ENCODE measurements around the gene NAGS. TPM values are rescaled to one million over a fixed set of nuclear protein-coding genes. Genes with fewer than 3 reads are reported as not detected.
A peak's percentile ranks its signal among the peaks of the same experiment; 100 is the strongest.

NAGS gene
- total RNA-seq, 2 donors from 2014 or later, result 0.92 TPM; not detected in 1

DNA sequence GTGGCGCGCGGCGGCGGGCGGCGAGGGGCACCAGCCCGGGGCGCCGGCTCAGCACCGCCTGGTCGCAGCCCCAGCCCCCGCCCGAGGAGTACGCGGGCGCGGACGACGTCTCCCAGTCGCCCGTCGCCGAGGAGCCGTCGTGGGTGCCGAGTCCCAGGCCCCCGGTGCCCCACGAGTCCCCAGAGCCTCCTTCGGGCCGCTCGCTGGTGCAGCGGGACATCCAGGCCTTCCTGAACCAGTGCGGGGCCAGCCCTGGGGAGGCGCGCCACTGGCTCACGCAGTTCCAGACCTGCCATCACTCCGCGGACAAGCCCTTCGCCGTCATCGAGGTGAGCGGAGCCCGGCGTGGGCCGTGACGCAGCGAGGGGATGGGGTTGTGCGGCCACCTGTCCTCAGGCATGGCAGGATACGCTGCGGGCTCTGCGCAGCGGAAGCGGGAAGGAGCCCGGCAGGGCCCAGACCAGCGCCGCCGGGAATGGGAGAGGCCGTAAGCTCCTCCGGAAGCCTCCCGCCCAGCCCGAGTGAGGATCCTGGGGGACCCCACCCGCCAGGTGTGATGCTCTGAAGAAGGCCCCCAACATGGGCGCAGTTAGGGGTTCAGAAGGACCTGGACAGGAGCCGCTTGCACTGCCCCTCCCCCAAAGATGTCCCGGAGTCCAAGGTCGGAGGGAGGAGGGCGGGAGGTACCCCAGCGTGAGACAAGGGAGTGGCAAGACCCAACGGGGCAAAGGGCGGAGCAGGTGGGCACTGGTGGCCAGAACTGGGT lies 522 bp downstream of the NAGS start:
- H3K9me3 ChIP-seq, result no peaks in the 10 kb centered on the region
- ATAC-seq (ENCODE audit: insufficient number of reproducible peaks, low FRiP score, low read depth) (no peak), DNase-seq (ENCODE audit: low spot score) (no peak)
- H3K27me3 ChIP-seq (replicated peaks; ENCODE audit: insufficient read depth), result peaks cover 5% of the 10 kb centered on the region
- TF ChIP-seq, protein P1, sequence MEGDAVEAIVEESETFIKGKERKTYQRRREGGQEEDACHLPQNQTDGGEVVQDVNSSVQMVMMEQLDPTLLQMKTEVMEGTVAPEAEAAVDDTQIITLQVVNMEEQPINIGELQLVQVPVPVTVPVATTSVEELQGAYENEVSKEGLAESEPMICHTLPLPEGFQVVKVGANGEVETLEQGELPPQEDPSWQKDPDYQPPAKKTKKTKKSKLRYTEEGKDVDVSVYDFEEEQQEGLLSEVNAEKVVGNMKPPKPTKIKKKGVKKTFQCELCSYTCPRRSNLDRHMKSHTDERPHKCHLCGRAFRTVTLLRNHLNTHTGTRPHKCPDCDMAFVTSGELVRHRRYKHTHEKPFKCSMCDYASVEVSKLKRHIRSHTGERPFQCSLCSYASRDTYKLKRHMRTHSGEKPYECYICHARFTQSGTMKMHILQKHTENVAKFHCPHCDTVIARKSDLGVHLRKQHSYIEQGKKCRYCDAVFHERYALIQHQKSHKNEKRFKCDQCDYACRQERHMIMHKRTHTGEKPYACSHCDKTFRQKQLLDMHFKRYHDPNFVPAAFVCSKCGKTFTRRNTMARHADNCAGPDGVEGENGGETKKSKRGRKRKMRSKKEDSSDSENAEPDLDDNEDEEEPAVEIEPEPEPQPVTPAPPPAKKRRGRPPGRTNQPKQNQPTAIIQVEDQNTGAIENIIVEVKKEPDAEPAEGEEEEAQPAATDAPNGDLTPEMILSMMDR (IDR thresholded peaks at IDR 0.05), result no peak
- no peaks in the 10 kb centered on the region for H3K36me3 ChIP-seq
- peak overlapping the region; percentile 90 for H3K4me3 ChIP-seq
- peaks cover 26 to 38% of the 10 kb centered on the region in 2 donors for H3K4me1 ChIP-seq (ENCODE audit: control insufficient read depth in 1 of 2, low read depth in 2 of 2)
- no peak overlapping the region for H3K27ac ChIP-seq

DNA sequence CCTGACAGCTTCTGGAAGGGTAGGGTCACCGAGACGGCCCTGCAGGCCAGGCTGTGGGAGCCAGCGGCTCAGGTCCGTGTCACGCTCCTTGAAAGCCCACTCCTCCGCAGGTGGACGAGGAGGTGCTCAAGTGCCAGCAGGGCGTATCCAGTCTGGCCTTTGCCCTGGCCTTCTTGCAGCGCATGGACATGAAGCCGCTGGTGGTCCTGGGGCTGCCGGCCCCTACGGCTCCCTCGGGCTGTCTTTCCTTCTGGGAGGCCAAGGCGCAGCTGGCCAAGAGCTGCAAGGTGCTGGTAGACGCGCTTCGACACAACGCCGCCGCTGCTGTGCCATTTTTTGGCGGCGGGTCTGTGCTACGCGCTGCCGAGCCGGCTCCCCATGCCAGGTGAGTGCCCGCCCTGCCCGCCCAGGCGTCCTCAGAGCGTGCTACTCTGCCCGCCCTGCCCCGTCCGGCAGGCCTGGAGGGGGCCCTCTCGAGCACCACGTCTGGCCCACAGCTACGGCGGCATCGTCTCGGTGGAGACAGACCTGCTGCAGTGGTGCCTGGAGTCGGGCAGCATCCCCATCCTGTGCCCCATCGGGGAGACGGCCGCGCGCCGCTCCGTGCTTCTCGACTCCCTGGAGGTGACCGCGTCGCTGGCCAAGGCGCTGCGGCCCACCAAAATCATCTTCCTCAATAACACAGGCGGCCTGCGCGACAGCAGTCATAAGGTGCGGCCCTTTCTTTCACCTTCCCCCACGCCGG lies 1.3 kb downstream of the NAGS start:
- TF ChIP-seq, protein P1 (IDR thresholded peaks at IDR 0.05), result no peak
- no peak for DNase-seq (ENCODE audit: low spot score)

GRCh38 chr17:44006272-44006597 lies 1.8 kb downstream of the NAGS start:
- peak overlapping the region in 1 of 2 donors; percentile 30 for H3K27ac ChIP-seq
- DNase-seq (ENCODE audit: low spot score), result no peak
- TF ChIP-seq, protein P1 (IDR thresholded peaks at IDR 0.05), result no peak

More for the DNA sequence above, 1.3 kb downstream of the NAGS start:
- H3K36me3 ChIP-seq, result peaks cover 3% of the 10 kb centered on the region
- no peaks in the 10 kb centered on the region for H3K9me3 ChIP-seq
- peak overlapping the region; percentile 90 for H3K4me3 ChIP-seq
- peak overlapping the region in 1 of 2 donors; percentile 30 for H3K27ac ChIP-seq
- no peak for ATAC-seq (ENCODE audit: insufficient number of reproducible peaks, low FRiP score, low read depth)
- H3K4me1 ChIP-seq (ENCODE audit: control insufficient read depth in 1 of 2, low read depth in 2 of 2), result peaks cover 26 to 38% of the 10 kb centered on the region in 2 donors
- peaks cover 5% of the 10 kb centered on the region for H3K27me3 ChIP-seq (replicated peaks; ENCODE audit: insufficient read depth)

GRCh38 chr17:44006598-44007345 lies 2.4 kb downstream of the NAGS start:
- Histone ChIP-seq H3K27ac (peak overlapping the region in 1 of 2 donors; percentile 41), H3K4me3 (peak overlapping the region; percentile 90), H3K27me3 (replicated peaks; ENCODE audit: insufficient read depth) (peaks cover 5% of the 10 kb centered on the region), H3K9me3 (no peaks in the 10 kb centered on the region), H3K4me1 (ENCODE audit: control insufficient read depth in 1 of 2, low read depth in 2 of 2) (peaks cover 26 to 38% of the 10 kb centered on the region in 2 donors), H3K36me3 (peaks cover 3% of the 10 kb centered on the region)
- peak; percentile 99 for DNase-seq (ENCODE audit: low spot score)
- ATAC-seq (ENCODE audit: insufficient number of reproducible peaks, low FRiP score, low read depth), result peak; percentile 76
- TF ChIP-seq, protein P1 (IDR thresholded peaks at IDR 0.05), result peak; percentile 67

More at GRCh38 chr17:44006272-44006597, 1.8 kb downstream of the NAGS start:
- Histone ChIP-seq H3K36me3 (peaks cover 3% of the 10 kb centered on the region), H3K4me1 (ENCODE audit: control insufficient read depth in 1 of 2, low read depth in 2 of 2) (peaks cover 26 to 38% of the 10 kb centered on the region in 2 donors), H3K9me3 (no peaks in the 10 kb centered on the region), H3K4me3 (peak overlapping the region; percentile 90), H3K27me3 (replicated peaks; ENCODE audit: insufficient read depth) (peaks cover 5% of the 10 kb centered on the region)
- no peak for ATAC-seq (ENCODE audit: insufficient number of reproducible peaks, low FRiP score, low read depth)
